Transverse colon (tissue), 4 donors: ENCODE measurements around the gene OR10G7.

ENCODE experiments used
- CTCF ChIP-seq, 5 experiments: fragments of 200-600 bp in 3 of 5; fragments of 450-650 bp in 2 of 5; sonication (generic) in 3 of 5; IDR thresholded peaks; 1 replicate in 2 of 5; 2 replicates in 3 of 5; pipeline ENCODE4 v1.5.1; 2016 to 2017; ENCODE audit warnings: antibody characterized with exemption in 5 of 5, inconsistent platforms in 3 of 5, mild to moderate bottlenecking in 2 of 5, moderate library complexity in 1 of 5
- POLR2A ChIP-seq: fragments of 450-650 bp; IDR thresholded peaks from one replicate; pipeline ENCODE4 v1.6.1; 2016; ENCODE audit warnings: antibody characterized with exemption, mild to moderate bottlenecking, moderate library complexity
- POLR2AphosphoS5 ChIP-seq, 3 donors: sonication (generic); formaldehyde crosslinking; IDR thresholded peaks; one replicate each; pipeline ENCODE4 v1.6.1; 2016; ENCODE audit warnings: antibody characterized with exemption in 3 of 3

GRCh38 chr11:124082371-124082770, 41.2 kb upstream of the OR10G7 start:
- no peak for TF ChIP-seq CTCF (IDR thresholded peaks at IDR 0.05)
- no peak for TF ChIP-seq POLR2AphosphoS5 (IDR thresholded peaks at IDR 0.05)
- no peak for TF ChIP-seq POLR2A
